ENCODE results near the gene ATG10.
"Not testable (repeated sequence)": the region's sequence is repeated elsewhere in the genome, so short reads cannot be mapped to it uniquely, and the experiment has no call there.

ATG10 gene

GRCh38 chr5:82045554-82046275, 73.9 kb downstream of the ATG10 start:
- Histone ChIP-seq H3K27me3 (ENCODE audit: low read depth) (no peaks in the 10 kb centered on the region), H3K4me1 (no peaks in the 10 kb centered on the region), H3K9me3 (peaks cover 6% of the 10 kb centered on the region; the same call in 1 of the 2 replicates), H3K36me3 (replicated peaks) (no peaks in the 10 kb centered on the region), H3K4me3 (no peak overlapping the region)
- in situ Hi-C loops (cut with MboI; ENCODE audit: low sequenced_read_pairs) = no loop called here
- no peak for DNase-seq (ENCODE audit: low spot score in 2 of 2)

GRCh38 chr5:82046276-82046647, 74.4 kb downstream of the ATG10 start:
- no peak overlapping the region for H3K4me3 ChIP-seq
- in situ Hi-C loops (cut with MboI; ENCODE audit: low sequenced_read_pairs) = no loop called here
- H3K27me3 ChIP-seq (ENCODE audit: low read depth) = no peaks in the 10 kb centered on the region
- H3K4me1 ChIP-seq = no peaks in the 10 kb centered on the region
- H3K9me3 ChIP-seq = peaks cover 6% of the 10 kb centered on the region; the same call in 1 of the 2 replicates
- no peaks in the 10 kb centered on the region for H3K36me3 ChIP-seq (replicated peaks)
- DNase-seq (ENCODE audit: low spot score in 2 of 2) = no peak

GRCh38 chr5:82050955-82051354, 79.1 kb downstream of the ATG10 start:
- H3K36me3 ChIP-seq (replicated peaks) = no peaks in the 10 kb centered on the region
- in situ Hi-C loops (cut with MboI; ENCODE audit: low sequenced_read_pairs) = no loop called here
- no peak overlapping the region for H3K4me3 ChIP-seq
- H3K27me3 ChIP-seq (ENCODE audit: low read depth) = no peaks in the 10 kb centered on the region
- no peak for DNase-seq (ENCODE audit: low spot score in 2 of 2)
- H3K9me3 ChIP-seq = no peaks in the 10 kb centered on the region
- no peaks in the 10 kb centered on the region for H3K4me1 ChIP-seq

GRCh38 chr5:82054004-82054710, 82.3 kb downstream of the ATG10 start:
- no peaks in the 10 kb centered on the region for H3K27me3 ChIP-seq (ENCODE audit: low read depth)
- no peaks in the 10 kb centered on the region for H3K36me3 ChIP-seq (replicated peaks)
- no peak for DNase-seq (ENCODE audit: low spot score in 2 of 2)
- H3K4me1 ChIP-seq = no peaks in the 10 kb centered on the region
- no peaks in the 10 kb centered on the region for H3K9me3 ChIP-seq
- no peak overlapping the region for H3K4me3 ChIP-seq
- in situ Hi-C loops (cut with MboI; ENCODE audit: low sequenced_read_pairs) = no loop called here

- DNase-seq (ENCODE audit: low spot score in 2 of 2) = no peak
- in situ Hi-C loops (cut with MboI; ENCODE audit: low sequenced_read_pairs) = no loop called here
- H3K4me1 ChIP-seq = no peaks in the 10 kb centered on the region
Observed at GRCh38 chr5:82057051-82057450, 85.2 kb downstream of the ATG10 start.

GRCh38 chr5:82058710-82059109, 86.9 kb downstream of the ATG10 start:
- in situ Hi-C loops (cut with MboI; ENCODE audit: low sequenced_read_pairs) = no loop called here
- no peaks in the 10 kb centered on the region for H3K4me1 ChIP-seq
- H3K36me3 ChIP-seq (replicated peaks) = no peaks in the 10 kb centered on the region
- no peak overlapping the region for H3K4me3 ChIP-seq
- no peaks in the 10 kb centered on the region for H3K27me3 ChIP-seq (ENCODE audit: low read depth)
- no peaks in the 10 kb centered on the region for H3K9me3 ChIP-seq
- no peak for DNase-seq (ENCODE audit: low spot score in 2 of 2)

More at GRCh38 chr5:82057051-82057450, 85.2 kb downstream of the ATG10 start:
- no peak overlapping the region for H3K4me3 ChIP-seq
- no peaks in the 10 kb centered on the region for H3K27me3 ChIP-seq (ENCODE audit: low read depth)
- H3K9me3 ChIP-seq = no peaks in the 10 kb centered on the region
- no peaks in the 10 kb centered on the region for H3K36me3 ChIP-seq (replicated peaks)

GRCh38 chr5:82066791-82067190, 95.0 kb downstream of the ATG10 start:
- H3K36me3 ChIP-seq (replicated peaks) = no peaks in the 10 kb centered on the region
- DNase-seq (ENCODE audit: low spot score in 2 of 2) = no peak
- no peaks in the 10 kb centered on the region for H3K27me3 ChIP-seq (ENCODE audit: low read depth)
- no peaks in the 10 kb centered on the region for H3K4me1 ChIP-seq
- in situ Hi-C loops (cut with MboI; ENCODE audit: low sequenced_read_pairs) = no loop called here
- no peak overlapping the region for H3K4me3 ChIP-seq
- H3K9me3 ChIP-seq = no peaks in the 10 kb centered on the region

- H3K9me3 ChIP-seq; H3K36me3 ChIP-seq (replicated peaks); in situ Hi-C loops (cut with MboI; ENCODE audit: low sequenced_read_pairs); H3K4me3 ChIP-seq; H3K4me1 ChIP-seq; DNase-seq (ENCODE audit: low spot score in 2 of 2); H3K27me3 ChIP-seq (ENCODE audit: low read depth): not testable (repeated sequence)
Observed at GRCh38 chr5:82068042-82068441, 96.2 kb downstream of the ATG10 start.

- Histone ChIP-seq H3K27me3 (ENCODE audit: low read depth) (no peaks in the 10 kb centered on the region), H3K4me1 (no peaks in the 10 kb centered on the region), H3K4me3 (no peak overlapping the region), H3K9me3 (no peaks in the 10 kb centered on the region), H3K36me3 (replicated peaks) (no peaks in the 10 kb centered on the region)
- no peak for DNase-seq (ENCODE audit: low spot score in 2 of 2)
- in situ Hi-C loops (cut with MboI; ENCODE audit: low sequenced_read_pairs) = no loop called here
Observed at GRCh38 chr5:82068723-82069122, 96.9 kb downstream of the ATG10 start.

- Histone ChIP-seq H3K4me1 (no peaks in the 10 kb centered on the region), H3K36me3 (replicated peaks) (no peaks in the 10 kb centered on the region), H3K4me3 (no peak overlapping the region), H3K9me3 (no peaks in the 10 kb centered on the region), H3K27me3 (ENCODE audit: low read depth) (no peaks in the 10 kb centered on the region)
- in situ Hi-C loops (cut with MboI; ENCODE audit: low sequenced_read_pairs) = no loop called here
- DNase-seq (ENCODE audit: low spot score in 2 of 2) = no peak
Observed at GRCh38 chr5:82072138-82072537, 100.3 kb downstream of the ATG10 start.

- H3K4me3 ChIP-seq = no peak overlapping the region
- in situ Hi-C loops (cut with MboI; ENCODE audit: low sequenced_read_pairs) = no loop called here
- no peaks in the 10 kb centered on the region for H3K27me3 ChIP-seq (ENCODE audit: low read depth)
- DNase-seq (ENCODE audit: low spot score in 2 of 2) = no peak
- H3K36me3 ChIP-seq (replicated peaks) = no peaks in the 10 kb centered on the region
- no peaks in the 10 kb centered on the region for H3K4me1 ChIP-seq
- no peaks in the 10 kb centered on the region for H3K9me3 ChIP-seq
Observed at GRCh38 chr5:82073179-82073578, 101.4 kb downstream of the ATG10 start.

GRCh38 chr5:82074950-82075349, 103.1 kb downstream of the ATG10 start:
- Histone ChIP-seq H3K9me3 (no peaks in the 10 kb centered on the region), H3K4me1 (no peaks in the 10 kb centered on the region), H3K4me3 (no peak overlapping the region), H3K27me3 (ENCODE audit: low read depth) (no peaks in the 10 kb centered on the region), H3K36me3 (replicated peaks) (no peaks in the 10 kb centered on the region)
- no peak for DNase-seq (ENCODE audit: low spot score in 2 of 2)
- in situ Hi-C loops (cut with MboI; ENCODE audit: low sequenced_read_pairs) = no loop called here

GRCh38 chr5:82077496-82077895, 105.7 kb downstream of the ATG10 start:
- H3K36me3 ChIP-seq (replicated peaks) = no peaks in the 10 kb centered on the region
- DNase-seq (ENCODE audit: low spot score in 2 of 2) = no peak
- H3K4me3 ChIP-seq = no peak overlapping the region
- H3K4me1 ChIP-seq = no peaks in the 10 kb centered on the region
- H3K27me3 ChIP-seq (ENCODE audit: low read depth) = no peaks in the 10 kb centered on the region
- peaks cover 4% of the 10 kb centered on the region for H3K9me3 ChIP-seq
- in situ Hi-C loops (cut with MboI; ENCODE audit: low sequenced_read_pairs) = no loop called here

- Histone ChIP-seq H3K9me3 (0 out of 2 replicates have a peak, but pooled peaks cover 5% of the 10 kb centered on the region), H3K36me3 (replicated peaks) (no peaks in the 10 kb centered on the region), H3K4me1 (no peaks in the 10 kb centered on the region), H3K27me3 (ENCODE audit: low read depth) (no peaks in the 10 kb centered on the region), H3K4me3 (no peak overlapping the region)
- in situ Hi-C loops (cut with MboI; ENCODE audit: low sequenced_read_pairs) = no loop called here
- no peak for DNase-seq (ENCODE audit: low spot score in 2 of 2)
Observed at GRCh38 chr5:82091617-82092016, 119.8 kb downstream of the ATG10 start.
